ENCODE measurements around the gene SLC38A7.
"Not testable (repeated sequence)": the region's sequence is repeated elsewhere in the genome, so short reads cannot be mapped to it uniquely, and the experiment has no call there.

SLC38A7 gene, protein sequence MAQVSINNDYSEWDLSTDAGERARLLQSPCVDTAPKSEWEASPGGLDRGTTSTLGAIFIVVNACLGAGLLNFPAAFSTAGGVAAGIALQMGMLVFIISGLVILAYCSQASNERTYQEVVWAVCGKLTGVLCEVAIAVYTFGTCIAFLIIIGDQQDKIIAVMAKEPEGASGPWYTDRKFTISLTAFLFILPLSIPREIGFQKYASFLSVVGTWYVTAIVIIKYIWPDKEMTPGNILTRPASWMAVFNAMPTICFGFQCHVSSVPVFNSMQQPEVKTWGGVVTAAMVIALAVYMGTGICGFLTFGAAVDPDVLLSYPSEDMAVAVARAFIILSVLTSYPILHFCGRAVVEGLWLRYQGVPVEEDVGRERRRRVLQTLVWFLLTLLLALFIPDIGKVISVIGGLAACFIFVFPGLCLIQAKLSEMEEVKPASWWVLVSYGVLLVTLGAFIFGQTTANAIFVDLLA

DNA sequence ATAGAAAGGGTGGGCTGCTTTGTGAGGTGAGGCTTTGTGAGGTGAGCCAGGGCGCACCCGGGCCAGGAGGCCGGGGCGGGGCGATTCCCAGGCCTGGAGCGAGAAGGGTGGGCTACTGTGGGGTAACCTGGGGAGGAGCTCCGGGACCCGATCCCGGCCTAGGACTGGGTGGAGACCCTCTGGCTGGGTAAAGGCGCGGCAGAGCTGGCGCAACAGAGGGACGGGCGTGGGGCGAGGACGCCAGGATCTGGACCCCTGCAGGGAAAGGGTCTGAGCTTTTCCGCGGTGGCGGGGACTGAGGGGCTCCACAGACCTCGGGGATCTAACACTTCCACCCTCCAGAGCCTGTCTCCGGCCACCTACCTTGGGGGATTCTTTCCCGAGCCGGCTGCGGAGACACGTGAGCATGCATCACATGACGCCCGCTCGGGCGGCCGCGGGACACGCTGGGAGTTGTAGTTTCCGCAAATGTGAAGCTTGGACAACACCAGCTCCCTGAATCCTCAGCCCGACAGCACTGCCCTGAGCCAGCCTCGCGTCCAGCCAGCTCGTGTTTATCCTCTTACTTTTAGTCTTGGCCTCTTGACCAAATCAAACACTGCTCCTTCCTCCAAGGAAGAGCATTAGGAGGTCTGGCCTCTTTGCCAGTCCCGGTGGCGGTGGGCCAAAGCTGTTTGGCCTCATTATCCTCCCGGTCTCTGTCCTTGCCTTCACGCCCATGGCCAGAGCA, at the start of gene SLC38A7:
SLC38A7 (minus strand) TSS at position 417 of the 730 bp plus-strand sequence. CDS start 4,644 bp downstream, outside the sequence.
- peak; percentile 72 for DNase-seq

DNA sequence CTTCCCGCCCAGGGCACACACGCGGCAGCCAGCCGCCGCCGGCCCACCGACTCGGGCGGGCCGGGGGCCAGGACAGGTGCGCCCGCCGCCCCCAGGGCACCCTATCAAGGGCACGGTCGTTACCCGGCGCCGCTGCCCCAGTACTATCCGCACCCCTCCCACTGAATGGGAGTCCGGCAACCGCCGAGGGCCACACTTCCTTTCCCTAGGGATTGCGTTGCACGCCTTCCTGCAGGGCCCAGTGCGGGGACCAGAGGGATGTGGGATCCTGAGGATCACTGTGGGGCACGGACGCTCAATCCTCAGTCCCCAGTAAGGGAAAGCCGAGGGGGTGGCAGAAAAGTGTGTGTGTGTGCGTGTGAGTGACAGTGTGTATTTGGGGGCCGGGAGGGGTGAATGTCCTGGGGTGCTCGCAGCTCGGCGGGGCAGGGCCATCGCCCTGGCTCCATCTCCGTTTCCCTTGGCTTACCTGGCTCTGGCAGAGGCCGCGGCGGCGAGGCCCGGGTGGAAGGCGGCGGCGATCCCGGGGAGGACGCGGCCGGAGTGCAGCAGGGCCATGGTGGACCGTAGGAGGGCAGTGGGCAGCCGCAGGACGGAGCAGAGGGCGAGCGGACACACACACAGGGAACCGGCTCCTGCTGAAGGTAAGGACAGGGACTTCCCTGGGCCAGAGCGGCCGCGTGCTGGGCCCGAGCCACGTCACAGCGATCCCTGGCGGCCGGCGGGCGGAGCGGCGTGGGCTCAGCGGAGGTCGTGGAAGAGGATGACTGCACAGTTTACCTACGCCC, 49.3 kb upstream of the SLC38A7 start, which contains the start of gene GOT2:
GOT2 (minus strand) TSS at position 646 of the 788 bp plus-strand sequence; CDS start at position 558, 88 bp downstream.
- peak; percentile 84 for DNase-seq

DNA sequence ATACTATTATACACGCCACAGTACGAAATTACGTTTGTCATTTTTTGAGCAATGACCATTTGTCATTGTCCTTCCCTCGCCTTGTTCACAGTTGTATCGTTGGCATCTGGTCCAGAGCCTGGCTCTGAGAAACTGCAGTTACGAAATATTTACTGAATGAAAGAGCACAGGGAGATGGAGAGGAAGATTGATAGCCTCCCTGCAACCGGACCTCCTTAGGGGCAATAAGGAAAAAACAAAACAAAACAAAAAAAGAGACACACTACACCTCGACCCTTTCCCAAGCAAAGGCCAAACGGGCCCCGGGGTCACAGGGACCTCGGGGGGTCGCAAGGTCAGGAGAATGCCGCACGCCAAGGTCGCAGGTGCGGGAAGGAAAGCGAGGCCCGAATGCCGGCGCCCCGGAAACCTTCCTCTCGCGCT, 48.7 kb upstream of the SLC38A7 start:
- DNase-seq: no peak

DNA sequence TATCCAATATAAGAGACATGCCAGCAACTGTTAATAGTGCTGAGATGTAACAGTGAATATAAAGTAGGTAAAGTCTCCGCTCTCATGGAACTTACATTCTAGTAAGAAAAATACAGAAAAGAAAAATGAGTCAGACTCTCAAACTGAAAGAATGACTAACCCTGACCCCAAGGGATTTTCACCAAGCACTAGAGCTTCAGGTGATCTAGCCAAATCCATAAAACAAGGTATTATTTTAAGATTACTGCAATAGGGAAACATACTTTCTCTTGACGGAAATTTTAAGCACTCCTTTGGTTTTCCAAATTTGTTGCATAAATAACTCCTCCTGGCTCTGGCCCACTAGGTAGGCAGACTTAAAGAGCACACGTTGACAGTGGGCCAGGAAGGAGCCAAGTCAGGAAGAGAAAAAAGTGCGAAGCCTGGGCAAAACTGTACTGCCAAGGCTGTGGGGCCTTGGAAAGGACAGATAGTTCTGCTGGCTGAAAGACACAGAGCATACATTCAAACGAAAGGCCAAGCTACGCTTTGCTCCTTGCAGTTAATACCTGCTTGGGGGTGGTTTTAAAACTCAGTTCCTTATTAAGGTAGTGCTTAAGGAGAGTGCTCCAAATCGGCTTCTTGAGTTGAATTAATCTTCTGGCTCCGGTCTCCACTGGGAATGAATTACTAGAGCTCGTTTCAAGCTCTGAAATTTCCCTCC, 48.1 kb upstream of the SLC38A7 start:
- DNase-seq: no peak

DNA sequence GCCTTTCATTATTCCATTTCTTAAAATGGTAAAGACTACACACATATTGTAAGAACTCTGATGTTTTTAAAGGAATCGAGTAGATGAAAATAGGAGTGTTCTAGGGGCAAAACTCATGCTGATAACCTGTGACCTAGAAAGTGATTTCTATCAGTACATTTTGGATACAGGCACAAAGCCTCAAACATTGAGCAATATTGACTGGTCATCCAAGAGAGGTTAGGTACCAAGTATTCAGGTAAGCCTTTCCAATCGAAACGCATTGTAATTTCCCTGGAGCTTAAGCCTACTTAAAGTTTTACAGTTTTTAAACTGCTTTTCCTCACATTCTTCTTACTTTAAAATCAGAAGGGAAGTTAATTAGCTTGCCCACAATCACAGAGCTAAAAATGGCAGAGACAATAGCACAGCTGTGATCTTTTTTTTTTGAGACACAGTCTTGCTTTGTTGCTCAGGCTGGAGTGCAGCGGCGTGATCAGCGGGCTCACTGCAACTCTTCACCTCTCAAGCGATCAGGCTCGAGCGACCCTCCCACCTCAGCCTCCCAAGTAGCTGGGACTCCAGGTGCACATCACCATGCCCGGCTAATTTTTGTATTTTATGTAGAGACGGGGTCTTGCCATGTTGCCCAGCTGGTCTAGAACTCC, 46.3 kb upstream of the SLC38A7 start:
- no peak for DNase-seq

DNA sequence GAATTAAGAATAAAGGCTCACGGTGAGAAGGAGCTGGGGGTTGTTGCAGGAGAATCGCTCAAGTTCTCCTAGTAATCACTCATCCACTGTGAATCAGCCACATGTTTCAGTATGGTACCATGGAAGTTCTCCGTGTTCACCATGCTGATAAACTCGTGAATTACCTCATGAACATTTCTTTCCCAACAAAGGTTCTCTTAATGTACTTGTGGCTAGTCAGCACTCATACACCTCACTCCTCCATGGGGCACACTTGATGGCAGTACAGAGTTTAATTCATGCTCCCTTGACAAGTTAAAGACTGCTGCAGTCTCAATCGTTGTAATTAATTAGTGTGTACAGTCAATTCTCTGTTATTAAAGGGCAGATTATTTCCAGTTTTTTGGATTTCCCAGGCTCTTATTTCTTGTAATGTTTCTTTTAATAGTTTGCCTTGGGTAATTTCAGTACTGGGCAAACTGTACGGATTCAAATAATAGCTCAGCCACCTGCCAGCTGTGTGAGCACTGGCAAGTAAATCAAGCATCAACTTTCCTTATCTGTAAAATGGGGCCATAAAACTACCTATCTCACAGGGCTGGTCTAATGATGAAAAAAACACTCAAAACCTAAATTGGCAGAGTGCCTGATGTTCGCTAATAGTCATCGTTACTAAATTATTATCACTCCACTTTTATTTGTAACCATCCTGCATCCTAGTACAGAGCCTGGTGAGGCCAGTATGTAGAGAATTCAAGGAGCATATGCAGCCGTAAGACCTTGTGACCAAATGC, 43.4 kb upstream of the SLC38A7 start:
- DNase-seq: no peak

DNA sequence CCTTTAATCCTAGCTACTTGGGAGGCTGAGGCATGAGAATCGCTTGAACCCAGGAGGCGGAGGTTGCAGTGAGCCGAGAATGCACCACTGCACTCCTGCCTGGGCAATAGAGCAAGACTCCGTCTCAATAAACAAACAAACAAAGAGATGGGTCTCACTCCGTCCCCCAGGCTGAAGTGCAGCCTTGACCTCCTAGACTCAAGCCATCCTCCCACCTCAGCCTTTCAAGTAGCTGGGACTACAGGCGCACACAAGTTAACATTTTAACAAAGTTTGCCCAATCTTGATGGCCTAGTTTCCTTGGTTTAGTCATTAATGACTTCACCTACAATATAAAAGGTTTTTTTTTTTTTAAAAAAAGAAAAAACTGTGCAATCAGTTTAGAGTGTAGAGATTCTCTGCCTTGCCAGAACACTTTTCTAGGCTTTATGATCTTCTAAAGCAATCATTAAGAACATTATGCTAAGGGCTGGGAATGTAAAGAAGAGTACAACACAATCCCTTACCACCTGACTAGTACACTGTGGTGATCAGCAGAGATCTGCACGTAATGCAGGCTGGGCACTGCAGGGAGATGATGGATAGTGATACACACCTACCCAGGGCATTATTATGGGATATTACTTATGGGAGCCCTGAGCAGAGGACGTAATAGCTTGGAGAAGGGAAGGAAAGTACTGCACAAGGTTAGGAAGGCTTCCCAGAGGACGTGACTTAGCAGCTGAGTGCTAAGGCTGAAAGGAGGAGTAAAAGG, 42.6 kb upstream of the SLC38A7 start:
- DNase-seq: no peak

DNA sequence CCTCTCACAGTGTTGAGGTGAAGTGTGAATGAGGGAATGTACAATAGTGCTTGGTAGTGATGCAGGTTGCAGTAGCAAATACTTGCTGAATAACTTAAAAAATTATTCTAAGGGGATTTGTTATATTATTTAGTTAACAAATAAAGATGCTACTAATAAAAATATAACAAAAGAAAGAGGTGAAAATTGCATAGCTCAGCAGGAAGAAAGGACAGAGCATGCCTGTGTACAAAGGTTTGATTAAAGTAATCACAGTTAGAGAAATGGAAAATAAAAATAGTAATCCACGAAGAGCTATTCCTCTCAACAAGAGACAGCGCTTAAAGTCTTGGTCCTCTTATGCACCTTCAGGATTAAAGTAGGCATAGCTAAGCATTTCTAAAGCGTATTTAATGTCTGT, 38.5 kb upstream of the SLC38A7 start:
- no peak for DNase-seq

DNA sequence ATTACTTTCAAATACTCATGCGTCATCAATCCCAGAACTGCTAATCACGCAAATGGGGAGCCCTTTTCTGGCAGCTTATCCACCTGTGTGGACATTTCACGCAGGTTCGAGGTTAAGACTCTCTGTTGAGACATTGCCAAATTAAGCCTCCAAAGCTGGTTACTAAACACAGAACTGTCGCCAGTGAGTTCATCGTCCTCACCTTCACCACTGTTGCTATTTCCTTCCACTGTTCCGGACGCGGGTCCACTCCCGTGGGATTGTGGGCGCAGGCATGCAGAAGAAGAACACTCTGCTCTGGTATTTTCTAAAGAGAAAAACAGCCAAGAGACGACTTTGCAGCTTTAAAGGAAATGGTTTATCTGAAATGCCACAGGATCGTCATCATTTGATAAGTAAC, 33.4 kb upstream of the SLC38A7 start:
- DNase-seq: no peak

DNA sequence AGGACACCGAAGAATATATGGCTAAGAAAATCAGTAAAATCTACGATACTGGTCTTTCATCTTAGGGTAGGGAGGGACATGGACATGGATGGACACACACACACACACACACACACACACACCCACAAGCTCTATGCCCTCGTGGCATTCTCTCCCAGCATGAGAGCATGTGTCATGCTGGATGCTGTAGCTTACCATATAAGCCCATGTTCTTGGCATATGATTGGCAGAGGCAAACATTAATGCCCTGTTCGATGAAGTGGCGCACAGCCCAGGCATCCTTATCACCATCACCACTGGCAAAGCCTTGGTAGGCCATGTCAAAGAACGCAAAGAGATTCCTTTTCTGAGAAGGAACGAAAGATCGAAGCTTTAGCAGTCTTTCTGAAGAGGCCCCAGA, 31.9 kb upstream of the SLC38A7 start:
- no peak for DNase-seq

DNA sequence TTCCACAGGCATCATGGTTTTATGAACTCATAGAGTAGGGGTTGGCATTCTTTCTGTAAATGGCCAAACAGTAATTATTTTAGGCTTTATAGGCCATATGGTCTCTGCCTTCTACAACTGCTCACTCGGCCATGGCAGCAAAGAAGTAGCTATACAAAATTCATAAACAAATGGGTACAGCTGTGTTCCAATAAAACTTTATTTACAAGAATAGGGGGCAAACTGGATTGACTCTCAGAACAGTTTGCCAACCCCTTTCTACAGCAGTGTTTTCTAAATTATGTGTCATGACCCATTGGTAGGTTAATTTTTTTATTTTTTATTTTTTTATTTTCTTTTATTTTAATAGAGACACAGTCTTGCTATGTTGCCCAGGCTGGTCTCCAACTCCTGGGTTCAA, 29.2 kb upstream of the SLC38A7 start:
- DNase-seq: no peak

DNA sequence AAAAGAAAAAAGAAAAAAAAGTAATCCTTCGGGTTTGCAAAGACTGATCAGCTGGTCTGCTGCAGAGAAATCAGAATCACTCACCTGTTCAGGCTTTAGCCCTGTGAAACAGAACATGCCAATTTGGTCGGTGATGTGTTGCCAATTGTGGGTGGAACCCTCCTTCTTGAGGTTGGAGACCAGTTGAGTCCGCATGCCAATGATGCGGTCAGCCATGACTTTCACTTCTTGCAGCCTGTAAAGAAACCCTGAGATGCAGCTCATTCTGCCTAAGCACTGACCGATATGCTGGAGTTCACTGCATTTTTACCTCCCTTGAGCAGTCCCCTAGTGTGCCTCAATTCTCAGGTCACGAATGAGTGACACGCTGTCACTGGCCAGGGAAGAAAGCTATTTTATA, 24.8 kb upstream of the SLC38A7 start:
- no peak for DNase-seq

DNA sequence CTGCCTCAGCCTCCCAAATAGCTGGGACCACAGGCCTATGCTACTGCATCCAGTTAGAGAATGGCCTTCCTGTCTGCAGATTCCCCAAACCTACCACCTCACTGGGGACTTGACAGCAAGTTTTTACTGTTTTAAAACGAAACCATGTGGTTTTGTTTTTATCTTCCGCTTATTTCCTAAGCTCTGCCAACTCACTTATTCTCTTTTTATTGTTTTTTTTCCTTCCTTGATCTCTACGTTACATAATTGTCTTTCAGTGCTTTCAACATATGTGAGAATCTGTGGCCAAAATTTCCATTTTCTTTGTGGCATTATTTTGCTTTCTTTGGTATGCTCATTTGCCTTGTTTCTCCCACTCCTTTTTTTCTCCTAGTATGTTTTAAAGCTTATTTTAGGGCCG, 14.6 kb upstream of the SLC38A7 start:
- DNase-seq: no peak

DNA sequence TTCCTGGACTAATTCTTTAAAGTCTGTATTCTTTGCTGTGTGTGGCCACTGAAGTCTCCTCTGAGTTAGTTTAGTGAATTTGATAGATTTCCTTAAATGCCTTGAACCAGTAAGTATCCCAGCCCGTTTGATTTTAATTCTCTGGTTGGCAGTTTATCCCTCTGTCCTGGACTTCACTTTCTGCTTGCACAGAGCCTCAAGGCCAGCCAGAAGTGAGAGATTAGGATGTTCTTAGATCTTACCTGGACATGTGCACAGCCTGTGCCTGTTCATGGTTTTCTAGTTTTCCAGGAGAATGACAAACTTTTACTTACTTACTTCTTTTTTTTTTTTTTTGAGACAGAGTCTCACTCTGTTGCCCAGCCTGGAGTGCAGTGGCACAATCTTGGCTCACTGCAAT, 10.8 kb upstream of the SLC38A7 start:
- no peak for DNase-seq

DNA sequence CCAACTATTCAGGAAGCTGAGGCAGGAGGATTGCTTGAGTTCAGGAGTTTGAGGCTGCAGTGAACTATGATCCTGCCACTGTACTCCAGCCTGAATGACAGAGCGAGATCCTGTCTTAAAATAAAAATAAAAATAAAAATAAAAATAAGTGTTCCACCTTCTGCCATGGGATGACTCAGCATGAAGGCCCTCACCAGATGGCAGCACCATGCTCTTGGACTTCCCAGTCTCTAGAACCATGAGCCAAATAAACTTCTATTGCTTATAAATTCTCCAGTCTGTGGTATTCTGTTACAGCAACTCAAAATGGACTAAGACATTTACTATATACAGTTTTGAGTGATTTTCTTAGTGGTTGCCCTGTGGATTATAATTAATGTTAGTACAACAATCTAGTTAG, 7.9 kb upstream of the SLC38A7 start:
- no peak for DNase-seq

DNA sequence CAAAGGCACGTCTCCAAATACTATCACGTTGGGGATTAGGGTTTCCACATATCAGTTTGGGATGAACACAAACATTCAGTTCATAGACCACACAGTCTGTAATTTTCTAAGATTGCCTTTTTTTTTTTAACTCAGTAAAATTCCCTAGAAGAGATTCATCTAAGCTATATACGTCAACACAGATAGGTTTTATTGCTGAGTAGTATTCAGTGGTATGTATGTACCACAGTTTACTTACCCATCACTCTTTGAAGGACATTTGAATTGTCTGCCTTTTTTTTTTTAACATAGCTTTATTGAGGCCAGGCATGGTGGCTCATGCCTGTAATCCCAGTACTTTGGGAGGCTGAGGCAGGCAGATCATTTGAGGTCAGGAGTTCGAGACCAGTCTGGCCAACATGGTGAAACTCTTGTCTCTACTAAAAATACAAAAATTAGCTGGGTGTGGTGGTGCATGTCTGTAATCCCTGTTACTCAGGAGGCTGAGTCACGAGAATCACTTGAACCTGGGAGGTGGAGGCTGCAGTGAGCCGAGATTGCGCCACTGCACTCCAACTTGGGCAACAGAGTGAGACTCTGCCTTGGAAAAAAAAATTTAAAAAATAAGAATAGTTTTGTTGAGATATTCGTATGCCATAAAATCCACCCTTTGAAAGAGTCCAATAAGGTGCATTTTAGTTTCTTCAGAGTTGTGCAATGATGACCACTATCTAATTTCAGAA, 2.6 kb upstream of the SLC38A7 start:
- not testable (repeated sequence) for DNase-seq

DNA sequence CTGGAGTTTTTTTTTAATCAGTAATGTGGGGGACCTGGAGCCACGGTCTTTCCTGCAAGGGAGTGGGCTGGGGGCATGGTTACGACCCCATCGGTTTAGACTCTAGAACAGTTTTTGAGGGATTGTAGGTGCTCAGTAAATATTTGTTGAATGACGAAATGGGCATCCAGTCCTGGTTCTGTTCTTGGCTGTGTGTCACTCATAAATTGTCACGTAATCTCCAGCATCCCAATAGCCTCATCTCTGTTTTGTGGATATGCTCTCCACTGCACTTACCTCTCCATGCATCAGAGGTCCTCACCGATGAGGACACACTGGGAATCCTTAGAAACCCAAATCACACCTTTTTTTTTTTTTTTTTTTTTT, 497 bp upstream of the SLC38A7 start:
- DNase-seq: no peak

DNA sequence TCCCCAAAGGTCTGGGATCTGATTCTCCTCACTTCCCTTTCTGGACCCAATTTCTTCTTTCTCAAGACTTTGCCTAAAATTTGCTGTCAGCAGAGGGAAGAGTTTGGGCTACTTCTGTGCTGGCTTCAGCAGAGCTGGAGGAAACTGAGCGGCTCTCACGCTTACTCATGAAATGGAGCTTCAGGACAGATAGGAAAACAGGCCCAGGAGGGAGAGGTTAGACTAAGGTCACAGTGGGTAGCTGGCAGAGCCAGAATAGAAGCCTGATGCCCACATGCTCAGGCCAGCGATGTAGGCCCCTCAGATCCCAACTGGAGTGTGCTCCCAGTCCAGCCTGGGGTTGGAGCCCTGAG, 593 bp downstream of the SLC38A7 start:
- no peak for DNase-seq

DNA sequence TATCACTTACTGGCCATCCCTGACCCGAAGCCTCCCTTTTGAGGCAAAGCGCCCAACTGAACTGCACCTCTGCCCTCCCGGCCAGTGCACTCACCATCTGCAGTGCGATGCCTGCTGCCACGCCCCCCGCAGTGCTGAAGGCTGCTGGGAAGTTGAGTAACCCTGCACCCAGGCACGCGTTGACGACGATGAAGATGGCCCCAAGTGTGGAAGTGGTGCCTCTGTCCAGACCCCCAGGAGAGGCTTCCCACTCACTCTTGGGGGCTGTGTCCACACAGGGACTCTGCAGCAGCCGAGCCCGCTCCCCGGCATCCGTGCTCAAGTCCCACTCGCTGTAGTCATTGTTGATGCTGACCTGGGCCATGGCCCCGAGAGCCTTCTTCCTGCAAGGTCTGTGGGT, 4.8 kb downstream of the SLC38A7 start:
- no peak for DNase-seq

DNA sequence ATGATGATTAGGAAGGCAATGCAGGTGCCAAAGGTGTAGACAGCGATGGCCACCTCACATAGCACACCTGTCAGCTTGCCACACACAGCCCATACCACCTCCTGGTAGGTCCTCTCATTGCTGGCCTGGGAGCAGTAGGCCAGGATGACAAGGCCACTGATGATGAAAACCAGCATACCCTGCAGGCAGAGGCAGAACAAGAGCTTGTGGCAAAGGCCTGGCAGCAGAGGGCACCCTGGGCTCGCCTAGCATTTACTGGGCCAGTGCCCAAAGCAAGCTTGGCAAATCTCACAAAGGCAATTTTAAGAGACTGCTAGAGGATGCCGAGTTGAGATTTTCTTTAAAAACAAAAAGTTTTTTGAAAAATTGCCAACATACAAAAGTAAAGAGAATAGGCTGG, 5.9 kb downstream of the SLC38A7 start:
- DNase-seq: no peak

Data from stimulated activated CD4-positive, alpha-beta T cell treated with anti-CD3 and anti-CD28 coated beads, Interleukin-1b, Interleukin-23, amount 100 ng/mL, for 48 hours (primary cell).